Ramos (cell line): ENCODE data around the gene VGLL4.
"Not testable (repeated sequence)": the region's sequence is repeated elsewhere in the genome, so short reads cannot be mapped to it uniquely, and the experiment has no call there.

Experiments
- in situ Hi-C: fragments of 300-500 bp; cut with MboI; formaldehyde crosslinking; loops from one replicate; pipeline ENCODE4 v1.14.3; 2022; ENCODE audit warnings: low sequenced_read_pairs; ENCODE audit not compliant: unreplicated experiment

VGLL4 gene

DNA sequence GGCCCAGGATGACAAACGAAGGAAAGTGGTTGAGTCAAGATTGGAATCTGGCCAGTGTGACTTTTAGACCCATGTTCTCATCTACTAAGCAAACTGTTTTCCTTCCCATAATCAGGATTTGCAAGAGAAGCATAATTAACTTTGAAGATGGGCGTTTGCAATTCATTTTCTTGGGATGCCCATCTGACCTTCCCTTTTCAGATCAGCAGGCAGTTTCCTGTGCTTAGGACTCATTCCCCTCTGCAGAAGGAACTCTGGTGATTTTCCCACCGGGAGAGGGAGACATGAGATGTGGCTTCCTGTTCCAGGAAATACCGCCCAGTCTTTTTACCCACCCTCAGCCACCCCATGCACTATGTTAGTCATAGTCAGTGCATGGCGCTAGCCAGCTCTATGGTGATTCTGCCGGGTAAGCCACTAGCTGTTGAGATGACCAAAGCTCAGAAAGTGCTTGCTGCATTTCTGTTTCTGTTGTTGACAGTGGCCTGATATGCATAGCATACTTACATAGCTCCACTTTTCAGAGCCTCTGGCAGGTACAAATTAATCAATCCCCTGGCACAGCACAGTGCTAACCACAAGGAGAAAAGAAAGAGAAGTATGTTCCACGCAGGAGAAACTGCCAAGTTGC lies 129.4 kb downstream of the VGLL4 start:
- in situ Hi-C loops = no loop called here

- in situ Hi-C loops = no loop called here
Measured at GRCh38 chr3:11513817-11514135, 129.9 kb downstream of the VGLL4 start.

GRCh38 chr3:11513125-11513816 lies 130.4 kb downstream of the VGLL4 start:
- in situ Hi-C loops = not testable (repeated sequence)

GRCh38 chr3:11511606-11512005 lies 132.1 kb downstream of the VGLL4 start:
- in situ Hi-C loops = not testable (repeated sequence)

DNA sequence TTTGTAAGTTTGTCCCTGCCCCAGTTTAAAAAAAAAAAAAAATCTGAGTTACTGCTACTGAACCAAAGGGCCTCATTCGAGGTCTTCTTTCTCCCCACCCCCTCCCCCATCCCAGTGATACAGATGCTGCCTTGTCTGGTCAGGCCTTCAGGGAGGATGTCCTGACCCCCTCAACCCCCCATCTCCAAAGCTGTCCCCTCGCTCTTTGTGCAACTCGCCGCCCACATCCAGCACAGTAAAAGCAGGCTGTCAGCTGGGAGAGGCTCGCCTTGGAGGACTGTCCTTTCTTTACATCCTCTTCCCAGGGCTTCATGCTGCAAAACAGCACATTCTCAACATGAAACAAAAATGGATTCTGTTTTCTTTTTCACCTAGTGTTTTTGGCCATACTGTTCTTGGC lies 133.4 kb downstream of the VGLL4 start:
- in situ Hi-C loops = no loop called here

DNA sequence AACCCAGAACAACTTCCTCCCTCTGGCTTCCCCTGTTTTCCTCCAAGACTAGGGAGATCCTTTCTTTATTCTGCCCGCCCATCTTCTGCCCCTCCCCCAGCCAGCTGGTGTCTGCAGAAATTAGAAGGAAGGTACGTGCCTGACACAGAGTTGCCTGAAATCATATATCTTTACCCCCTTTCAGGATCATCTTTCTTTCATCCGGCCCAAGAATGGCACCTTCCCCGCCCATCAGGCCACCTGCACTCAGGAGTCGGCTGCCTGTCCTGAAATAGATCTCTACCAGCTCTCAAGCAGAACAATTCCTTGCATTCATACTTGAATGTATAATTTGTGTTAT lies 133.7 kb downstream of the VGLL4 start:
- in situ Hi-C loops = no loop called here

DNA sequence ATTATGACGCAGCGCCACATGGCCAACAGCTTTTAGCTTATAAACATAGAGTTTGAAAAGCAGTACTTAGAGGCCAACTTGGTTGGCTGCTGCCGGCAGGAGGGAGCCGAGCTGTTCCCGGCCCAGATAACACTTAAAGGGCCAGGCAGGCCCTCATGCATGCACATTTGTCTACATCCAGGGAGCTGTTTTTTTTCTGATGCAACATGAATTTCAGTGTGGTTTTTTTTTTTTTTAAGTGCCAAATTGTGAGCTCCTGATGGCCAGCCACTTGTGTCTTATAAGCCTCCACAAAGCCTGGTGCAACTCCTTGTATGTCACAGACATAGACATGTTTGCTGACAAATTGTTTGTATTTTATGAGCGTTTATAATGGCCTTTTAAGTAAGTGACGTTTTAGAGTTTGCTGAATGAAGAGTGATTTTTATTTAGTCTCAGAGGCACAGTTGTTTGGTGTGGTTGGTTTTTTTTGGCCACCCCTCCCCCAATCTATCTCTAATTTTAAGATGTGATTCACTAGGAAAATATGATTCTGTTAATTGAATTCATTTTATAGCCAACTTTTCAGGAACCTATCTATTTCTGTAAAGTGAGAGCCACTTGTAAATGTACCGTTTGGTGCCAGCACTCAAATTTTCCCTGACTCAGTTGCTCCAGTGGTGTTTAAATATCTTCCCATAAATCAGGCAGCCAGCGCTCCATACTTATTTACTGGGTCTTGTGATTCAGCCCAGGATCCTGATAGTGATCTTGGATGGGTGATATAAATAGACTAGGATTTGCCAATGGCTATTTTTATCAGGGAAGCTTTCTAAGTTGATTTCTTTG lies 134.3 kb downstream of the VGLL4 start:
- in situ Hi-C loops = no loop called here

DNA sequence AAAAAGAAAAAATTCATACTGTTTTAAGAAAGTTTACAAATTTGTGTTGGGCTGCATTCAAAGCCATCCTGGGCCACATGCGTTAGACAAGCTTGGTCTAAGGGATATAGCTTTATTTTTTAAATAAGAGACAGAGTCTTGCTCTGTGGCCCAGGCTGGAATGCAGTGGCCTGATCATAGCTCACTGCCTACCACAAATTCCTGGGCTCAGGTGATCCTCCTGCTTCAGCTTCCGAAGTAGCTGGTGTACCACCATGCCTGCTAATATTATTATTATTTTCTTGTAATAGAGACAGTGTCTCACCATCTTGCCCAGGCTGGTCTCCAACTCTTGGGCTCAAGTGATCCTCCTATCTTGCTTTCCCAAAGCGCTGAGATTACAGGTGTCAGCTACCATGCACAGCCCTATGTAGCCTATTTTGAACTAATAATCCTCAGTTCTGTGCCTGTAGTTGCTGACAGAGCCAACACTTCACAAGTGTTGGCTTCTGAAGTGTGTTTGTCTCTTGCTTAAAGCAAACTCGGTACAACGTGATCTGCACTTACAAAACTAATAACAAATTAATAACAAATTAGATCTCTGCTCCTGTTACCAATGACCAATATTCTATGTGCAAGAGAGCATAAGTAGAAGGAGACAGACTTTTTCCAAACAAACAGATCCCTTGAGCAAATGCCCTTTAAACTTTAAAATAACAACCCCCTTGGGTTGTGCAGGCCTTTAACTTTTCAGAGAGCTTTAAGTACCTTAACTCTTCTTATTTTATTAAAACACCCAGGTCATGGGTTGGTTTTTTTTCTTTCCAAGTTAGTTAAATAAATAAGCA lies 135.2 kb downstream of the VGLL4 start:
- in situ Hi-C loops = no loop called here

GRCh38 chr3:11507719-11508118 lies 136.0 kb downstream of the VGLL4 start:
- in situ Hi-C loops = no loop called here
